Measurements from ENCODE around the gene TTC7B. TPM values are rescaled to one million over a fixed set of nuclear protein-coding genes. Genes with fewer than 3 reads are reported as not detected.

TTC7B gene
- total RNA-seq, 2 experiments from 2014 or later = 1.2 to 1.3 TPM

DNA sequence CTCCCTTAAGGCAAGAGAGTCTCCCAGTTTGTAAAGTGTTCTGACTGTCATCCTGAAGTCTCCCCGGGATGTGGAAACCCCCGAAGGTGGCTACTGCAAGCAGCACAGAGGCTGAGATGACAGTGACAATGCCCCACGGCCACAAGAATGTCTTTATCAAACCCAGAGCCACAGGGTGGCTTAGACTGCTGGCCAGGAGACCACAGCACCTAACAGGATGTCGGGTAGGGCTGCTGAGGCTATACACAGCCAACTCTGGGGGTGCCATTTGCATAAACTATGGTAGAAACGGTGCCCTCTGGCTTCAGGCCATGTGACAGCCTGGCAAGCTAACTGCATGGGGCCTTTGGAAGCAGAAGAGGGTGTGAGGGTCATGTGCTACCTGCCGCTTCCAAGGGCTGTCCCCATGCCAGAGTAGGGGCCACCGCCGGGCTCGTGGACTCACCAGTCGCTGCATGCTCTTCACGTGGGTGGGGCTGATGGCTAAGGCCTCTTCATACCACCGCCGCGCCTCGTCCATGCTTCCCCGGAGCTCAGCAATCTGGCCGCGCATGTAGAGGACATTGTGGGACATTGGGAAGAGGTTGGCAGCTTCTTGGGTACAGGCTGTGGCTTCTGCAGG lies 238.5 kb downstream of the TTC7B start:
- POLR2A ChIA-PET = no interaction called here
- no peak overlapping the region for H3K27ac ChIP-seq (ENCODE audit: low read depth in 1 of 2, low read length in 2 of 2)
- no peak overlapping the region for H3K4me3 Mint-ChIP-seq
- no peaks in the 10 kb centered on the region for H3K36me3 ChIP-seq (ENCODE audit: insufficient read depth, low read length)
- H3K4me1 Mint-ChIP-seq (ENCODE audit: low read depth) = no peaks in the 10 kb centered on the region
- H3K27me3 Mint-ChIP-seq = no peaks in the 10 kb centered on the region
- H3K9me3 ChIP-seq (ENCODE audit: control insufficient read depth in 1 of 2, insufficient read depth in 1 of 2, low read length in 2 of 2) = no peaks in the 10 kb centered on the region
- CTCF ChIA-PET = no interaction called here
- H3K36me3 Mint-ChIP-seq (ENCODE audit: low read depth) = no peaks in the 10 kb centered on the region
- TF ChIP-seq, protein P1, sequence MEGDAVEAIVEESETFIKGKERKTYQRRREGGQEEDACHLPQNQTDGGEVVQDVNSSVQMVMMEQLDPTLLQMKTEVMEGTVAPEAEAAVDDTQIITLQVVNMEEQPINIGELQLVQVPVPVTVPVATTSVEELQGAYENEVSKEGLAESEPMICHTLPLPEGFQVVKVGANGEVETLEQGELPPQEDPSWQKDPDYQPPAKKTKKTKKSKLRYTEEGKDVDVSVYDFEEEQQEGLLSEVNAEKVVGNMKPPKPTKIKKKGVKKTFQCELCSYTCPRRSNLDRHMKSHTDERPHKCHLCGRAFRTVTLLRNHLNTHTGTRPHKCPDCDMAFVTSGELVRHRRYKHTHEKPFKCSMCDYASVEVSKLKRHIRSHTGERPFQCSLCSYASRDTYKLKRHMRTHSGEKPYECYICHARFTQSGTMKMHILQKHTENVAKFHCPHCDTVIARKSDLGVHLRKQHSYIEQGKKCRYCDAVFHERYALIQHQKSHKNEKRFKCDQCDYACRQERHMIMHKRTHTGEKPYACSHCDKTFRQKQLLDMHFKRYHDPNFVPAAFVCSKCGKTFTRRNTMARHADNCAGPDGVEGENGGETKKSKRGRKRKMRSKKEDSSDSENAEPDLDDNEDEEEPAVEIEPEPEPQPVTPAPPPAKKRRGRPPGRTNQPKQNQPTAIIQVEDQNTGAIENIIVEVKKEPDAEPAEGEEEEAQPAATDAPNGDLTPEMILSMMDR (IDR thresholded peaks at IDR 0.05) = no peak
- intact Hi-C loops (cut with DNase I, micrococcal nuclease) = no loop called here
- ATAC-seq (ENCODE audit: poor library complexity) (no peak), DNase-seq (no peak)
- H3K27ac Mint-ChIP-seq = no peak overlapping the region
- H3K27me3 ChIP-seq (ENCODE audit: control insufficient read depth in 1 of 2, insufficient read depth in 2 of 2, low read length in 2 of 2) = no peaks in the 10 kb centered on the region
- H3K9me3 Mint-ChIP-seq = no peaks in the 10 kb centered on the region
- no peak overlapping the region for H3K4me3 ChIP-seq (ENCODE audit: low read length)
- H3K4me1 ChIP-seq (ENCODE audit: insufficient read depth, low read length) = no peaks in the 10 kb centered on the region

DNA sequence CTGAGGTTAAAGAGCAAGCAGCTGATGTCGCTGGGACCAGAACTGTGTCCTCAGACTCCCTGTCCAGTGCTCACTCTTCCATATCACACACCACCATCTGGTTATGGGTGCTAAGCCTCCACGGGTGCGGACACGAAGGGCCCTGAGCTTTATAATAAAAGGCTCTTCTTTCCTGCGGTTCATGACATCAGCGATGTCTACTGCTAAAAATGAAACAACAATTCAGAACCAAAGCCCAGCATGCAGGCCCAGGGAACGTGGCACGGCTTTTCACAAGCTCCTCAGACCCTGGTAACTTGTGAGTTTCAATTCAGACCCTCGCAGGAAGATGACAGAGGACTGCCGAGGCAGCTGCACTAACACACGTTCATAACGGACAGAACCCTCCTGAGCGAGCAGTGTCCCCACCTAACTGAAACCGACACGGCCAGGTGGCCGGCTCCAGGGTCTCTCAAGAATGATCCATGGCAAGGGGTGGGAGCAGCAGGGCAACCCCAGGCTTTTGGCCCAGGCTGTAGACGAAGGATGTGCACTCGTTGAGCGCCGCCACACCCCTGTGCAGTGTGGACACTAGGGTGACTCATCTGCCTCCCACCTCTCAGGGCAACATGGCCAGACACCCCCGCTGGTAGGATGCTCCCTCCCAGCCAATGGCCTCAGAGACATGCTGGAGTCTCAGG lies 239.1 kb downstream of the TTC7B start:
- H3K4me3 Mint-ChIP-seq = no peak overlapping the region
- TF ChIP-seq, protein P1 (IDR thresholded peaks at IDR 0.05) = no peak
- no peak overlapping the region for H3K4me3 ChIP-seq (ENCODE audit: low read length)
- no peaks in the 10 kb centered on the region for H3K27me3 Mint-ChIP-seq
- DNase-seq (no peak), ATAC-seq (ENCODE audit: poor library complexity) (no peak)
- no peaks in the 10 kb centered on the region for H3K4me1 Mint-ChIP-seq (ENCODE audit: low read depth)
- H3K27ac ChIP-seq (ENCODE audit: low read depth in 1 of 2, low read length in 2 of 2) = no peak overlapping the region
- POLR2A ChIA-PET = no interaction called here
- CTCF ChIA-PET = no interaction called here
- H3K4me1 ChIP-seq (ENCODE audit: insufficient read depth, low read length) = no peaks in the 10 kb centered on the region
- no peaks in the 10 kb centered on the region for H3K36me3 ChIP-seq (ENCODE audit: insufficient read depth, low read length)
- H3K36me3 Mint-ChIP-seq (ENCODE audit: low read depth) = no peaks in the 10 kb centered on the region
- no peak overlapping the region for H3K27ac Mint-ChIP-seq
- no peaks in the 10 kb centered on the region for H3K9me3 Mint-ChIP-seq
- H3K9me3 ChIP-seq (ENCODE audit: control insufficient read depth in 1 of 2, insufficient read depth in 1 of 2, low read length in 2 of 2) = no peaks in the 10 kb centered on the region
- H3K27me3 ChIP-seq (ENCODE audit: control insufficient read depth in 1 of 2, insufficient read depth in 2 of 2, low read length in 2 of 2) = no peaks in the 10 kb centered on the region
- intact Hi-C loops (cut with DNase I, micrococcal nuclease) = no loop called here

DNA sequence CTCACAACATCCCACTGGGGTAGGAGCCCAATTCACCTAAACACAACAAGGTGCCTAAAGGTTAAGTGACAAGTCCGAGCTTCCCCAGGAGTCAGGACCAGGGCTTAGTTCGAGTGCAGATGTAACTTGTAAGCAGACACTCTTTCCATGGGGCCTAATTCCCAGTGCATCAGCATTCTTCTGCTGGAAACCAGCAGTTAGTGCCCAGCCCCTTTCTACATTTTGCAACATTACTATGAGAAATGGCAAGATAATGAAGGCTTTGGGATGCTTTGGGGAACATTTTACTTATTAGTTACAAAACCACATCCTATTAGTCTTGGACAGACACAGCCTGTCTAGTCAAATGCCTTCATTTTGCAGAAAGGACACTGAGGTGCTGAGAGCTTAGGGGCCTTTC lies 239.6 kb downstream of the TTC7B start:
- H3K27me3 ChIP-seq (ENCODE audit: control insufficient read depth in 1 of 2, insufficient read depth in 2 of 2, low read length in 2 of 2) = no peaks in the 10 kb centered on the region
- H3K27ac ChIP-seq (ENCODE audit: low read depth in 1 of 2, low read length in 2 of 2) = no peak overlapping the region
- Mint-ChIP-seq H3K36me3 (ENCODE audit: low read depth) (no peaks in the 10 kb centered on the region), H3K9me3 (no peaks in the 10 kb centered on the region), H3K27me3 (no peaks in the 10 kb centered on the region), H3K4me3 (no peak overlapping the region), H3K4me1 (ENCODE audit: low read depth) (no peaks in the 10 kb centered on the region), H3K27ac (no peak overlapping the region)
- POLR2A ChIA-PET = no interaction called here
- CTCF ChIA-PET = no interaction called here
- DNase-seq (no peak), ATAC-seq (ENCODE audit: poor library complexity) (no peak)
- H3K4me1 ChIP-seq (ENCODE audit: insufficient read depth, low read length) = no peaks in the 10 kb centered on the region
- intact Hi-C loops (cut with DNase I, micrococcal nuclease) = no loop called here
- H3K36me3 ChIP-seq (ENCODE audit: insufficient read depth, low read length) = no peaks in the 10 kb centered on the region
- H3K4me3 ChIP-seq (ENCODE audit: low read length) = no peak overlapping the region
- TF ChIP-seq, protein P1 (IDR thresholded peaks at IDR 0.05) = no peak
- H3K9me3 ChIP-seq (ENCODE audit: control insufficient read depth in 1 of 2, insufficient read depth in 1 of 2, low read length in 2 of 2) = no peaks in the 10 kb centered on the region

Data from CD4-positive, alpha-beta T cell (primary cell).